Bronchial epithelial cell (primary cell): ENCODE results near the gene TBC1D7. TPM values are rescaled to one million over a fixed set of nuclear protein-coding genes. Genes with fewer than 3 reads are reported as not detected.
A peak's percentile ranks its signal among the peaks of the same experiment; 100 is the strongest.

Experiments
- DNase-seq: peaks from one replicate; pipeline ENCODE4 v3.0.0-alpha.2; 2010; ENCODE audit warnings: low read depth
- FAIRE-seq: peaks from 2 replicates; lab custom pipeline; 2011; peaks lifted over from hg19 to GRCh38; lab: Jason Lieb, UNC
- H3K27me3 ChIP-seq: 2 replicates; pipeline ENCODE4 v1.5.1; 2011; ENCODE audit warnings: low read length; ENCODE audit not compliant: control insufficient read depth, insufficient read depth
- H3K36me3 ChIP-seq: 2 replicates; pipeline ENCODE4 v1.5.1; 2011; ENCODE audit warnings: low read length; ENCODE audit not compliant: control insufficient read depth, insufficient read depth
- H3K4me3 ChIP-seq: 2 replicates; pipeline ENCODE4 v1.5.1; 2011; ENCODE audit warnings: mild to moderate bottlenecking, low read depth, low read length, control low read depth
- CTCF ChIP-seq: IDR thresholded peaks from 2 replicates; pipeline ENCODE4 v1.5.1; 2011; ENCODE audit warnings: mild to moderate bottlenecking, moderate library complexity, low read length, control low read depth, inconsistent platforms; ENCODE audit not compliant: insufficient read depth, severe bottlenecking
- total RNA-seq: library from RNA; depleted of rRNA; stranded (reverse); fragments of >200 nt; gene quantifications from 2 replicates; pipeline ENCODE4 v1.2.1, GENCODE V29; 2014

Gene TBC1D7
- total RNA-seq, 1 donor from 2014 or later, result 44.5 TPM

- no peak for FAIRE-seq
- no peak overlapping the region for H3K4me3 ChIP-seq
- DNase-seq, result no peak
- no peak for TF ChIP-seq CTCF
- H3K36me3 ChIP-seq, result no peaks in the 10 kb centered on the region
- H3K27me3 ChIP-seq, result no peaks in the 10 kb centered on the region
Measured at GRCh38 chr6:13274707-13275434, 53.5 kb downstream of the TBC1D7 start.

- Histone ChIP-seq H3K27me3 (no peaks in the 10 kb centered on the region), H3K4me3 (no peak overlapping the region)
- no peak for FAIRE-seq
Measured at GRCh38 chr6:13273931-13274706, 54.2 kb downstream of the TBC1D7 start.

GRCh38 chr6:13273202-13273930 is 55.0 kb downstream of the TBC1D7 start:
- FAIRE-seq (no peak), DNase-seq (no peak)
- Histone ChIP-seq H3K4me3 (no peak overlapping the region), H3K36me3 (no peaks in the 10 kb centered on the region), H3K27me3 (no peaks in the 10 kb centered on the region)
- TF ChIP-seq CTCF, result no peak

More at GRCh38 chr6:13273931-13274706, 54.2 kb downstream of the TBC1D7 start:
- no peak for TF ChIP-seq CTCF
- no peaks in the 10 kb centered on the region for H3K36me3 ChIP-seq
- DNase-seq, result no peak

- H3K4me3 ChIP-seq, result no peak overlapping the region
- H3K36me3 ChIP-seq, result no peaks in the 10 kb centered on the region
- no peak for TF ChIP-seq CTCF
- H3K27me3 ChIP-seq, result no peaks in the 10 kb centered on the region
- DNase-seq (no peak), FAIRE-seq (no peak)
Measured at GRCh38 chr6:13272131-13273046, 55.9 kb downstream of the TBC1D7 start.

- Histone ChIP-seq H3K36me3 (no peaks in the 10 kb centered on the region), H3K4me3 (no peak overlapping the region), H3K27me3 (no peaks in the 10 kb centered on the region)
- peak; percentile 70 for DNase-seq
- no peak for FAIRE-seq
- TF ChIP-seq CTCF, result no peak
Measured at GRCh38 chr6:13268913-13269518, 59.3 kb downstream of the TBC1D7 start.
